Inflammatory macrophage treated with lipopolysaccharide for 1 hour (primary cell): ENCODE measurements around the gene EXOSC9.

Experiments
- DNase-seq, 2 donors: peaks; one replicate each; pipeline ENCODE4 v3.0.0-alpha.2; 2020 to 2022

Gene EXOSC9

DNA sequence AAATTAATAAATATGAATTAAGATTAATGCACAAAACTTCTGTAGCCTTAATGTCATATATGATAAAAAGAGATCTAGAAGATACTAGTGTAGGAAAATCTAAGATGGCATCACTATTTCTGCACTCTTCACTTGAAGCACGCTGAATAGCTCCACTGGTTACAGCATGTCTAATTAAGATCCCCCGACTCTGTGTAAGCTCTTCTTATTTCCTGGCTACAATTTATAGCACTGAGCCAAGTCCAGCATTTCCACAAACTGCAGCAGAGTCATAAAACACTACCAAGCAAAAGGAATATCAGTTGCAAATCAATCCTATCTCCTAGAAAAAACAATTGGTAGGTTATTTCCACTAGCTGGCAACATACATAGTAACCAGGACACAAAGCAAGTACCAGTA is 23.8 kb downstream of the EXOSC9 start:
- no peak for DNase-seq

DNA sequence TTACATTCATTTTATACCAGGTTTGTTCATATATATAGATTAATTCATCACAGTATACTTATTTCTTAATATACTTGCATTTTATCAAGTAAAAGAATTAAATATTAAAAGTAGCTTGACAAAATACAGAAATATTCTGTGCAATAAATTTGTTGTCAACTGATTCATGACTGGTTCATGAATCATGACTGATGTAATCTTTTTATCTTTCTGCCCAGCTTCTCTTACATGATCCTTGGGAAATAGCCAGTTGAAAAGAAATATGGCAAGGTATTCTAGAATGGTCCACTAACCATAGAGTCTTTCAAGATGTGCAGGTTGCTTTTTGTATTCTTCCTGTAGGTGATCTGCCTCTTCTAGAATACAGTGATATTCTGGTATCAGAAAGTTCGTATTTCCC is 26.7 kb downstream of the EXOSC9 start:
- DNase-seq = no peak

DNA sequence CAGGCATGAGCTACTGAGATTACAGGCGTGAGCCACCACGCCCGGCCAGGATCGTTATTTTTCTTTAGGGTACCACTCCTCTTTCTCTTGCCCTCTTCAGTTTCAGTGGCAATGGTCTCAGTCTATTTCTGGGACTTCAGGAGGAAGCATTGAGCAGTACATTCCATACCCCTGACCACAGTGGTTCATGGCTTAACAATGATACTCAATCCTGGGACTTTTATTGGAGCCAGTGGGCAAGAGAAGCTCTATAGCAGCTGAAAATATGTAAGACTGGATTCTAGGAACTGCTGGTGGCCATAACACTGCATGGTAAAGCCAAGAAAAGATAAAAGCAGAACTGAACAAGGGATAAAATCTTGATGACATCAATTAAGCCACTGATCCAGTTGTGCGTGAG is 28.4 kb downstream of the EXOSC9 start:
- DNase-seq = no peak

DNA sequence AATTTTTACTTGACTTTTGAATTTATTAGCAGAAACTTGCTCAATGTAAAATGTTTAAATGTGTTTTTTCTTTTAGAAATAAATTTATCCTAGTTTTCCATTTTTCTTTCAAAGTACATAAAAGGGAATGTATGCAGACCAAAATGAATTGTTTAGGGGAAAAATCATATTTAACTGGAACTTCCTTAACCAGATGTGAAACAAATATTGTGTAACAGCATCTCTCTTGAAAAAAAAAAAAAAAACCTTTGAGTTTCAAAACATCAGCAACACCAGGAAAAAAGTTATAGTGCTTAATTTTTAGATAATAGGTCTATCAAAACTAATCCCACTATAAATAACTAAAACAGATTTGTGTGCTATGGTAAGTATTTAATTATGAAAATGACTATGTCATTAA is 37.0 kb downstream of the EXOSC9 start:
- DNase-seq = peak; percentile 42 to 48

DNA sequence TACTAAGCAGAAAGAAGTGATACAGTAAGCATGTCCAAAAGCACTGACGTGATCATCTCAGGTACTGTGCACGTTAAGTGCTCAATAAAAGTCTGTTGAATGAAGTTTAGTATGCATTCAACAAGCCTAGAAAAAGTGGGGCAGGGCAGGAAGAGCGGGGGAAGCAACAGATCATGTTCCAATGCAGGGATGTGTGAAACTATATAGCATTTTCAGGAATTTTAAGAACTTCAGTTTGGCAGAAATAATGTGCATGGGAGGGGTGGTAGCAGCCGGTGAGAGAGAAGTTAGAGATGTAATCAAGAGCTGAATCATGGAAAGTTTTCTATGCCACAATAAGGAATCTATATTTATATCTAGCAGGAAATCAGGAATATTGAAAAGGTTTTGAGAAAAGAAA is 41.7 kb downstream of the EXOSC9 start:
- no peak for DNase-seq

DNA sequence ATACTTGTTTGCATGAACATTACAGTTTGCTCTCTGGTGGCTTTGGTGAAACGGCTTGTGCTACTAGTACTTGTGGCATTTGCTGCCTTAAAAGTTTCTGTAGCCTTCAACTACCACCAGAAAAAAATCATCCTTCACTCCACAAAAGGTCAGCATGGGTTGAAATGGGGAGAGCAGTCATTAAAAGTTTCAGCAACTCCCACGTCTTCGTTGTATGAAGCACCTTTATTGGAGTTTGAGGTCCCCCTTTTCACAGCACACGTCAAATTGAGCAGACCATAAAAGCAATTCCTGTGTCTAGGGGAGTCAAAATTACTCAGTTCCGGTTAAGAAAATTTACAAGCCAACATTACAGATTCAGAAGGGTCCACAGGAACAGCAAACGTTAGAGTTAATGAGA is 45.5 kb downstream of the EXOSC9 start:
- no peak for DNase-seq

DNA sequence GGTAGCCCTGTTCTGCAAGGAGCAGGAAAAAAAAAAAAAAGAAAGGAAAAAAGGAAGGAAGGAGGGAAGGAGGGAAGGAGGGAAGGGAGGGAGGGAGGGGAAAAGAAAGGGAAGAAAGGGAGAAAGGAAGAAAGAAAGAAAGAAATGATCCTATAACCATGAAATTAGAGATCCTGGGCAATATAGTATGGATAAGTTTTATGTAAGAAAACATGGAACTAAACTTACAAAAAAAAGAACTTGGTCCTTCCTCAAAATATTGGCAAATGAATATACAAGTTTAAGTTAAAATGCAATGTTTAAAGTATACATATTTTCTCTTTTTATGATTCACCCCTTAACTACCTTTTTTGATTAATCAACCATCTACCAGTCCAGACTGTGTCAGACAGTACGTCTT is 50.2 kb downstream of the EXOSC9 start:
- no peak for DNase-seq

DNA sequence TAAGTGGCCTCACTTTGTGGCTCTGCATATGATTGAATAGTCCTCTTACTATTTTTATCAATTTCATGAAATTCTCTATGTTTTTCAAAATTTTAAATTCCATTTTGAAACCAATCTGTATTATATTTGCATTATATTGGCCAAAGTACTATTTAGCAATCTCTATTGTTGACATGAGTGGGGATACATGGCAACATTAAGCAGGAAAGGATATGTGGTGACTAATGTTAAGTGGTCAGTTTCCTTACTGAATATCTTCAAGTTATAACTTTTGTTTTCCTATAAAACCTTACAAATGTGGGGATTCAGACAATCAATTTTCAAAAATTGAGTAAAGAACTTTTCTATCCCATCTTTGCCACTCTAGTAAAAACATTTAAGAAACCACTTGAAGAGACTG is 59.0 kb downstream of the EXOSC9 start:
- DNase-seq = no peak

DNA sequence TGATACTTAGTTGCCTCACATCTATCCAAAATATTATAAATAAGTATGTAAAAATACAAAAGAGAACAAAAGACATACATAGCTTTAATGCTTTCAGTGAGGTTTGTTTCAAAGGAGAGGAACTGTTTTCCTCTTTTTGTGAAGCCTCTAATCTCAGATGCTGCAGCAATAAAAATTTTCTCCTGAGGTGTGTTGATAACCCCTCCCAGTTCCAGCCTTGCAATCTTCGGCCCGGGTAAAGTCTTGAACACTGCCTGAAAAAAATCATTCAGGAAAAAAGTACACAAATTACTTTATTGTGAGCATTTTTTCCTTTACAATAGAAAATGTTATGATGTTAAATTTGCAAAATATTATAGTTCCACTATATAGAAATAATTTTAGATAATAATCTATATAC is 60.3 kb downstream of the EXOSC9 start:
- DNase-seq = no peak

DNA sequence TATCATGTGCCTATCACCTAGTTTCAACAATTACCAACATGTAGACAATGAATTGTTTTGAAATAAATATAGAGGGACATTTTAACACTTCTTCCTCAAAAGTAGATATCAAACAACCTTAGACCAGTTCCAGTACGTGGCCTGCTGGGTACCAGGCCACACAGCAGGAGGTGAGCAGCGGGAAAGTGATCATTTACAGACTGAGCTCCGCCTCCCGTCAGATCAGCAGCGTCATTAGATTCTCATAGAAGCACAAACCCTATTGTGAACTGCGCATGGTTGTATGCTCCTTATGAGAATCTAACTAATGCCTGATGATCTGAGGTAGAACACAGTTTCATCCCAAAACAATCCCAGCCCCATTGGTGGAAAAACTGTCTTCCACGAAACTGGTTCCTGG is 62.7 kb downstream of the EXOSC9 start:
- no peak for DNase-seq
